Inflammatory macrophage treated with lipopolysaccharide for 1 hour (primary cell): ENCODE measurements around the gene CABP4.
"Not testable (repeated sequence)": the region's sequence is repeated elsewhere in the genome, so short reads cannot be mapped to it uniquely, and the experiment has no call there.

ENCODE experiments used
- DNase-seq, 2 donors: peaks; one replicate each; pipeline ENCODE4 v3.0.0-alpha.2; 2020 to 2022

CABP4 gene

DNA sequence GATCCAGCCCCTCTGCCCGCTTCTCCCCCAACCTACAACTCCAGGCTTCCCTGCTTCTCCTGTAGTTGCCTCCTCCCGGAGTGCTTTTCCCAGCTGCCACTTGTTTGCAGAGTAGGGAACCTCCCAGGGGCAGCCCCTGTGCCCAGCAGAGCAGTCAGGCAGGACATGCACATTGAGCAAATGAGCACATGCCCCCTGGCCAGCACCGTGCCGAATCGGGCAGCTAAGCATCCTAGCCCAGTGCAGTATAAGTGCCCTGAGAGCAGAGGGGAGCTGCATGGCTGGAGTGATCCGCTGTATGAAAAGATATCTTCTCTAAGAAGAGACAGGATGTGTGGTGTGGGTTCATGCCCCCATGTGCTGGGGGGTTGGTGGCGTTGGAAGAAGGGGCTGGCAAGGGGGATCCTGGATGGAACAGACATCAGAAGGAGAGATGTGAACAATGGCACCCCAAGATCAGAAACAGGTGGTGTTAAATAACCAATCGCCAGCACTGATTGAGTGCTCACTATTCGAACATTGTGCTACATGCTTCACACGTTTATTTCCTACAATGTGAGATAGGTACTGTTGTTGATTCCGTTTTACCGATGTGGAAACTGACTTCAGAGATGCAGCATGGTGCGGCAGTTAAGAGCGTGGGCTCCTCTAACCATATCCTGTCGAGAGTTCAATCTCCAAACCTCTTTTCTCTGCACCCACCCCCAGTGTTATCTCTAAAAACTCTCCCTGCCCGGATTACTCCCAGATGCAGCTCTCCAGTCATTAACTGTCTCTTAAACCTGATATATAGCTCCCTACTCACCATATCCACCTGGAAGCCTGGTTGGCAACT lies 28.9 kb downstream of the CABP4 start:
- no peak for DNase-seq

- peak; percentile 55 to 63 for DNase-seq
Measured at GRCh38 chr11:67484847-67485311, 29.7 kb downstream of the CABP4 start.

DNA sequence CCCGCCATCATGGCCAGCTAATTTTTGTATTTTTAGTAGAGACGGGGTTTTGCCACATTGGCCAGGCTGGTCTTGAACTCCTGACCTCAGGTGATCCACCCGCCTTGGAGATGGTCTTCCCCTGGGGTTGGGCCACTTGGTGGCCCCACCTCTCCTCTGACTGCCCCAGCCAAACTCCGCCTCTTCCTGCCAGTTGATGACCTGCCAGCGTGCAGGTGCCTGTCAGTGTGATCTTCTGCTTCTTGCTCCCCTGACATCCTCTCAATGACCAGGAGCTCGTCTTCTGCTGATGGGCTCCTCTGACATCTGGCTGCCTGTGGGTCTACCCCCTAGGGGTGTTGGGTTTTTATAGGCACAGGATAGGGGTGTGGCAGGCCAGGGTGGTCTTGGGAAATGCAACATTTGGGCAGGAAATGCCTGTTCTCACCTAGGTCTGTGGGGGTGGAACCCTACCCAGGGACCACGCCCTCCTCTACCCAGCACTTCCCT lies 30.8 kb downstream of the CABP4 start:
- DNase-seq, result not testable (repeated sequence)

- no peak for DNase-seq
Measured at GRCh38 chr11:67486481-67487195, 31.5 kb downstream of the CABP4 start.

- DNase-seq, result no peak
Measured at GRCh38 chr11:67489203-67489884, 34.2 kb downstream of the CABP4 start.

GRCh38 chr11:67489885-67490726 lies 35.0 kb downstream of the CABP4 start:
- no peak for DNase-seq

GRCh38 chr11:67490727-67491065 lies 35.5 kb downstream of the CABP4 start:
- no peak for DNase-seq

DNA sequence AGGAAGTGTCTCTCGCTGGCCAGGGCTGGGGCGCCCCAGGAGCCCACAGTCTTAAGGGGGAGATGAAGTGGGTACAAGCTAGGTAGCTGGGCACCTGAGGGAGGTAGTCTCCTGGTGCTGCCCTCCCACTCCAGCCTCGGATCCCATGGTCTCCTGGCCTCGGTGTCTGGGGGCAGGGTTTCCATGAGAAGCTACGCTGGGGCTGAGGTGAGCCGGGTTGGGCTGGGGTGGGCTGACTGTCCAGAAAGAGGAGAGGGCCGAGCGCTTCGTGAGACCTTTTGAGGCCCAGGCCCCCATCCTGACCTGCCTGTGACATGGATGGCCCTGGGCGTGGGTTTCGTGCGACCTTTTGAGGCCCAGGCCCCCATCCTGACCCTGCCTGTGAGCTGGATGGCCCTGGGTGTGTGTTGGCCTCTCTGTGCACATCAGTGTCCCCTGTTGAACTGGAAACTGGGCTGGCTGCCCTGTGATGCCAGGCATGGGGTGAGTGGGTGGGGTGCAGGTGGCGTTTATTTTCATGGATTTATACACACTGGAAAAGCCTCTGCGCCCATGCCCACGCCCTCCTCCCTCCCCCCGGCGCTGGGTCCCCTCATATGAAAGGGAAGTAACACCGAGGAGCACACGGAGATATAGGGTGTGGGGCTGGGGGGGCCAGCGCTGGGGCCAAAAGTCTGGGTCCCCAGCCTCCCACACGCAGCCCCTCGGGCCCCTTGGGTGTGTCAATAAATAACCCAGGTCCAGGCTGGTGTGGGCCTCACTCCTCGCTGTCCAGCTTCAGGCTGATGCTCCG lies 36.3 kb downstream of the CABP4 start:
- DNase-seq, result no peak

DNA sequence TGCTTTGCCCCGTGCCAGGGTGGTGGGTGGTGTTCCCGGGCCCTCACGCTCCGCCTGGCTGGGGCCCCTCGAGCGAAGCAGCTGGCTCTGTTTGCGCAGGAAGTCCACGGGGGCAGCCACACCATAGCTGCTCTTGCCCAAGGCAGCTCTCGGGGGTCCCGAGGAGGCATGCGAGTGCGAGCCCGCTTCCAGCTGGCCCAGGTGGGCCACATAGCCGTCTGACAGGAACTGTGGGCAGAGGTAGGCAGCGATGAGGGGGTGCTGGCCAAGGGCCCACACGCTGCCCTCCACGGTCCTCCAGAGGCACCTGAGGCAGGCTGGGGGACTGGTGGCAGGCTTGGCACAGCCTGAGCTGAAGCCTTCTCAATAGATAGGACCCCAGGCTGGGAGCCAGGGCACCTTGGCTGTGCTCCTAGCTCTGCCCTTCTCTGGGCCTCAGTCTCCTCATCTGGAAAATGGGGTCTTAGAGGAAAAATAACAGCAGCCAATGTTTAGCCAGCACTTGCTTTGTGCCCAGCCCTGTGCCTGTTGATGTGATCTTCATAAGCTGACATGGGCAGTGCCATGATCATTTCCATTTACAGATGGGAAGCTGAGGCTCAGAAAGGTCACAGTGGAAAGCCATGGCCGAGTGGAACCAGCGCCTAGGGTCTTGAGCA lies 37.0 kb downstream of the CABP4 start:
- no peak for DNase-seq

- no peak for DNase-seq
Measured at GRCh38 chr11:67492801-67493547, 37.8 kb downstream of the CABP4 start.

- no peak for DNase-seq
Measured at GRCh38 chr11:67493548-67494370, 38.6 kb downstream of the CABP4 start.

DNA sequence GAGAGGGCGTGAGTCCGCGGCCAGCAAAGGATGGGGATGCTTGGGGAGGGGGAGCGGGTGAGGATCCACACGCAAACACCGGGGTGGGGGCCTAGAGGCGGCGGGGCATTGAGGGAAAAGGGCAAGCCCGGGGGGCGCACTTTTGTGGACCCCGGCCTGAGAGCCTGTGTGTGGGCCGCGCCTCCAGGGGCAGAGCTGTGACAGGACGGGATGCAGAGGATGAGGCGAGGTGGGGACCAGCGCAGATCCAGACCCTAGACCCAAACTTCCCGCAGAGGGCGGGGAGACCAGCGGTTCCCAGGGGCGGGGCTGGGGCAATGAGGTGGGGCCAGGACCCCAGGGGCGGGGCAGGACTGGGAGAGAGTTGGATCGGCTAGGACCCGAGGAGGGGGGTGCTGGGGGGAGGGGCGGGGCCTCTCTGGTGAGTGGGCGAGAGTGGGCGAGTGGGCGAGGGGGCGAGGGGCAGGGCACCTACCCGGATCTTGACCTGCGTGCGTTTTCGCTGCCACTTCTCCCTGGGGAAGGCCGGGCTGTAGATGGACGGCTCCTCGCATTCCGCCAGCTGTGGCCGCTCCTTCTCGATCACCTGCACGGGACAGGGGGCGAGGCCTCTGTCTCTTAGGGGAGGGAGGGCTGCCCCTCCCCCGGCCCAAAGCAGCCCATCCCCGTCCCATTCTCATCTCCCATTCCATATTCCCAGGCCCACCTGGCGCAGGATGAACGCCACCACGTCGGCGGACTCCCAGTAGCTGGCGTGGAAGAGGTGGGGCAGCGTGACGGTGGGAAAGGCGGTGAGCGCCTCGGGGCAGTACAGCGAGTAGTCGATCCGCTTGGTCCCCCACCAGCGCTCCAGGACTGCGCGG lies 39.4 kb downstream of the CABP4 start:
- no peak for DNase-seq

- DNase-seq, result no peak
Measured at GRCh38 chr11:67495234-67496005, 40.3 kb downstream of the CABP4 start.

GRCh38 chr11:67496113-67496512 lies 41.0 kb downstream of the CABP4 start:
- DNase-seq, result no peak

DNA sequence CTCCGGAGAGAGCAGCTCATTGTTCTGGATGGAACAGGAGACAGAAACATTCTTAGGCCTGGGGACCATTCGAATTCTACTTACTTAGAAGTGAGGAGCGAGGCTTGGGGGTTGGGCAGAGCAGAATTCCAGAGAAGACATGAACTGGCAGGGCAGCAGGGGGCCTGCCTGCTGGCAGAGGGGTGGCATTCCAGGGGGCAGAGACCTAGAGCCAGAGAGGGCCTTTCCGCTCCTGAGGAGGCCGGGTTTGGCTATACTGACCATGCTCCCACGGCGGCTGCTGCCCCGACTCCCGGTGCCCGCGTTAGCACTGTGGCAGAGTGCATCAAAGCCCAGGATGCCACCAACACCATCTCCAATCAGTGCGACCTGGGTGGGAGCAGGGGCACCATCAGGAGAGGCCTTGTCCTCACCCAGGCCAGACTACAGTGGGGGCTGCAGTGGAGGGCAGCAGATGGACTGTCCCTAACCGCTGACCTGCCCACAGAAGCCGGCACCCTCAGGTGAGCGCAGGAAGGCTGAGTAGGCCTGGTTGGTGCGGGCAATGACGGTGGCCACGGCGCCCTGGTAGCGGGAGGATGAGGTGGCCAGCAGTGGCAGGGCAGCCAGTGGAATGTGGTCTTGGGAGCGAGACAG lies 42.6 kb downstream of the CABP4 start:
- DNase-seq, result no peak

DNA sequence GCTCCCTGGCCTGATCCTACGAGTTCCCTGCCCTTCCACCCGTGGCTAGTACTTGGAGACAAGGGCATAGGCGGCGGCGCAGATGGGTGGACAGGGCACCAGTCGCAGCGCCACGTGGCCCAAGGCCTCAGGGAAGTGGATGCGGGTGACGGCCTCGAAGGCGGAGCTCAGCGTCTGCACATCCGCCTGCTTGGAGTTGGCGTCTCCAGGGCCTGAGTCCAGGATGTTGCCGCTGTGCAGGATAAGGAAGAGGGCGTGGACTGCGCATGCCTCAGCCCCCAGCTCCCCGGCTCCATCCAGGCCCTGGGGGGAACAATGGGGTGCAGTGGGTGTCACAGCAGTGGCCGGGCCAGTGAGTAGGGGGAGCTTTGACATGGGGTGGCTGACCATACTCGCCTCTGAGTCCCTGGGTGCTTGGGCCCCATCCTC lies 43.4 kb downstream of the CABP4 start:
- DNase-seq, result no peak
